ENCODE measurements around the gene HCRT. TPM values are rescaled to one million over a fixed set of nuclear protein-coding genes. Genes with fewer than 3 reads are reported as not detected.
"Not testable (repeated sequence)": the region's sequence is repeated elsewhere in the genome, so short reads cannot be mapped to it uniquely, and the experiment has no call there.

The HCRT gene, protein sequence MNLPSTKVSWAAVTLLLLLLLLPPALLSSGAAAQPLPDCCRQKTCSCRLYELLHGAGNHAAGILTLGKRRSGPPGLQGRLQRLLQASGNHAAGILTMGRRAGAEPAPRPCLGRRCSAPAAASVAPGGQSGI
- not detected in 2 replicates for total RNA-seq (2014; rRNA removed)
- 0.12 TPM for polyA plus RNA-seq (2012)

DNA sequence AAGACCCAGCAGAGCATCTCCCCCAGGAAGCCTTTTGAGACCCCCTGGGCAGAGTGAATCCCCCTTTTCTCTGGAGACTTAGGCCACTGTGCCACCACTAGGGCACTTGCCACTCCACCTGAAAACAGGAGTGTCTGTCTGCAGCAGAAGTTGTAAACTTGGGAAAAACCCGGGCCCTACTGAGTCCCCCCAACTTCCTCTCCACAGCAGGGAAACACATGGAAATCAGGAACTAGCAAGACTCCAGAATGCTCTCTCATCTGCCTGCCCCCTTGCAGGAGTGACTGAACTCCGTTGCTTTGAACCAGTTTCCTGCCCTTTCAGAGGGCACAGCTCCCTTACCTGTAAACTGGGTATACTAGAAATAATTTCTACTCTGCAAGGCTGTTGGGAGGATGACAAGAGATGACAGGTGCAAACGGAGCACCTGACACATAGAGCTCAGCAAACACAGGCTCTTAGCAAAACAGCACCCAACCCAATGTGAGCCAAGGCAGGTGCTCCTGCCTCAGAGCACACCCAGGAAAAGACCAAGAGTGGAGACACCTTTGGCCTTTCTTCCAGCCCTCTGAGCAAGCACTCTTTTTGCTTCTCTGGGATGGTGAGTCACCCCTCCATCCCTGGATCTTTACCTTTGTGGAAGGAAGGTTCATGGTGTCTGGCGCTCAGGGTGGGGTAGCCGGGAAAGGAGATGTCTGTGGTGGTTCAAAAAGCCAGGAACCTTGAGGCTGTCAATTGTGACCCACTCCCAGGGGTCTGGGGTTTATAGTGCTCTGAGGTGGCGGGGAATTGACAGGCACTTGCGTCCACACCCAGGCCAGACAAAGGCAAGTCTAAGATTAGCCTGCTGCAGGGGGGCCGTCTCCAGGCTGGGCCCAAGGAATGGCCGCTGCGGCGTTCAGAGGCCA lies at the start of gene HCRT:
Gene HCRT, minus strand, starts transcription at position 740 of the 908 bp plus-strand sequence. Its CDS starts 87 bp downstream, at position 653.
- DNase-seq (ENCODE audit: low read depth): no peak

DNA sequence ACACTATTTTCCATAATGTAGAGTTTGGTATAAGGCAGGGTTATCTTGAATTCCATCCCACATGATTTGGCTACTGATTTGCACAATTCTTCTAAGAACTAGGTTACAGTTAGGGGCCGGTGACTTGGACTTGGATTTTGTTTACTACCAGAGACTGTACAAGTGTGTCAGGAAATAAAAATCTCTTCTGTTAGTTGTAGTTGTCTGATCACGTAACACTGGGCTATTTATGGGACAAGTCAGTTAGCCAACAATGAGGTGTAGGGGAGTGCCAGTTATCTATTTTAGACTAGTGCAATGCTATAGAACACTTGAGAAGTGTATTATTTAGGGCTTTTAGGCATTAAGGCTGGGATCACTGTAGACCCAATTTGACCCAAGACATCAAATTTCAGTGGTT lies 48.7 kb upstream of the HCRT start:
- DNase-seq (ENCODE audit: low read depth): no peak

DNA sequence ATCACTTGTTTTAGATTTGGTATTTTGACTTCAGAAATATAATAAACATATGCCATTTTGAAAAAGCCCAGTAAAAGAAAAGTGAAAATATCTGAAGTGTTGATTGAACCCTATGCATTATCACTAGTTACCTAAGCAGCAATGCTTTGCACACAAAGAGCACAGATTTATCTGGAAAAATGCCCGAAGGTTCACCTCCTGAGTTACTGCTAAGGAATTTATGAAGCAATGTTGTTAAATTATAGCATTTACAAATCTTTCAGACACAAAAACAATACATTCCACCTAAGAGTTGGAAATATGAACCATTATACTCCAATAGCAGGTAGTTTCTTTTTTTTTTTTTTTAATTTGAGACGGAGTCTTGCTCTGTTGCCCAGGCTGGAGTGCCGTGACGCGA lies 47.9 kb upstream of the HCRT start:
- DNase-seq (ENCODE audit: low read depth): no peak

DNA sequence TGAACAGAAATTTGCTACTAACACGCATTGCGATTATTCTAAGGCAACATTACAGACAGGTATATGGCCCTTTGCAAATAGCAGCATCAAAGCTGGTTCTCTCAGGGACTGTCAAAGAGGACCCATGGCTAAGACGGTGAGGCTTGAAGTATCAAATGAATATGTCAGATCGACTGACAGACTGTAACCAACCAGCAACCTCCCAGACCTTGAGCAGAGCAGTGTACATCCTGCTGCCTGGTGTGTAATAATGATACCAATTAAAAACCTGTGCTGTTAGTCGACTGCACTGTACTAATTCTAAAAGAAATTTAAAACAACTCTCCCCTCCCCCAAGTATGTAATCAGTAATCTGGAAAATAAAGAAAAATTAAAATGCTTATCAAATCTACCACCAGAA lies 45.0 kb upstream of the HCRT start:
- no peak for DNase-seq (ENCODE audit: low read depth)

DNA sequence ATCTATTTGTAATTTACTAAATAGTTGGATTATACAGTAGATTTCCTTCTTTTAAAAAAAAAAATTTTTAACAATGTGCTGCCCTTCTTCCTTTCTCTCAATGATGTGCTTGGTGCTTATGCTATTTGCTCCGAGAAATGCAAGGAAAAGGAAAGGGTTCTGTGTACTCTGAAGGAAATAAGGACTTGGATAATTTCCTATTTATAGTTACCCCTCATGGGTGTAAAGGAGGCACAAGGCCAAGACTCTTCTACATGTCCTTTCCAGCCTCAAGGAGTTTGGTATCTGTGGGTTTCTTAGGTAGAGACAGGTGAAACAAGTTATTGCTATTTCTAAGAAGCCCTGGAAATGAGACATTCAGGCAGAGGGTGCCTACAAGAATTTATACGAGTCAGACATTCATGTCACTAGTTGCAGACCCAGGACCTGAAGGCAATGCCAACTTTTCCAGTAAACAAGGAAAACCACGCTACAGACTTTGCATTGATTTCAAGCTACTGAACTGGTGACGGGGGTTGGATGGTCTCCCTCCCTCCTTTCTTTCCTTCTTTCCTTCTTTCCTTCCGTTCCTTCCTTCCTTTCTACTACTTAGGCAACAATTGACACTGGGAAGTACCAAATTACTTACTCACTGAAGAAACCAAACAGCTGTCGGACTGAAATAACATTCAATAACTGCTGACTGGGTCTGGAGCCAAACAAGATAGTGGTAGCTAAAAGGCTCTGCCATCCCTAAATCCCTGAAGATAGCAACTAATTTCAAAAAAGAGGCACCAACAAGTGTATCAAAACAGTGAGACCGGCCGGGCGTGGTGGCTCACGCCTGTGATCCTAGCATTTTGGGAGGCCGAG lies 42.8 kb upstream of the HCRT start:
- DNase-seq (ENCODE audit: low read depth): peak; percentile 88

DNA sequence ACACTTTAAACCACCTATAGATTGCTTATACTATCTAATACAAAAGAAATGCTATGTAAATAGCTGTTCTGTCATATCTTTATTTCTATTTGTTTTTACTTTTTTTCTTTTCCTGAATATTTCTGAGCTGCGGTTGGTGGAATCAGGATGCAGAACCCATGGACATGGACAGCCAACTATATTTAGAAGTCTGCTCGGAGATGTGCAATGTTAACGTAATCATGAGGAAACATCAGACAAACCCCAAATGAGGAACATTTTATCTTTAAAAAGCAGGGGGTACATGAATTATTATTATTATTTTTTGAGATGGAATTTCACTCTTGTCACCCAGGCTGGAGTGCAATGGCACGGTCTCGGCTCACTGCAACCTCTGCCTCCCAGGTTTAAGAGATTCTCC lies 40.4 kb upstream of the HCRT start:
- DNase-seq (ENCODE audit: low read depth): no peak

DNA sequence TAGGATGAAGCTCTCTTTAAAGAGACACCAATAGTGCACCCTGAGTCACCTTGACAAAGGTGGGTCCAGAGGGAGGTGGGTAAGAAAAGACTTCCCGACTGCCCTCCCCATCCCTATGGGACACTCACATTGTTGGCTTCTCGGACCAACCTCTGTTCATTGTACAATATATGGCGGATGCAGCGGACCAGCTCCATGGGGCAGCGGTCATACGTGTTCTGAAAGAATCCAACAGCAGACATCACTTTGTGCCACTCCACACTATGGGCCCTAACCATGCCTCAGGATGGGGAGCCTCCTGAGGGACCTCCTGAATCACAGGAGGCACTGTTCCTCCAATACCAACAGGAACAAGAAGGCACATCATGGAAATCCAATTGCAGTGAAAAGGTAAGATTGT lies 39.4 kb upstream of the HCRT start:
- DNase-seq (ENCODE audit: low read depth): no peak

DNA sequence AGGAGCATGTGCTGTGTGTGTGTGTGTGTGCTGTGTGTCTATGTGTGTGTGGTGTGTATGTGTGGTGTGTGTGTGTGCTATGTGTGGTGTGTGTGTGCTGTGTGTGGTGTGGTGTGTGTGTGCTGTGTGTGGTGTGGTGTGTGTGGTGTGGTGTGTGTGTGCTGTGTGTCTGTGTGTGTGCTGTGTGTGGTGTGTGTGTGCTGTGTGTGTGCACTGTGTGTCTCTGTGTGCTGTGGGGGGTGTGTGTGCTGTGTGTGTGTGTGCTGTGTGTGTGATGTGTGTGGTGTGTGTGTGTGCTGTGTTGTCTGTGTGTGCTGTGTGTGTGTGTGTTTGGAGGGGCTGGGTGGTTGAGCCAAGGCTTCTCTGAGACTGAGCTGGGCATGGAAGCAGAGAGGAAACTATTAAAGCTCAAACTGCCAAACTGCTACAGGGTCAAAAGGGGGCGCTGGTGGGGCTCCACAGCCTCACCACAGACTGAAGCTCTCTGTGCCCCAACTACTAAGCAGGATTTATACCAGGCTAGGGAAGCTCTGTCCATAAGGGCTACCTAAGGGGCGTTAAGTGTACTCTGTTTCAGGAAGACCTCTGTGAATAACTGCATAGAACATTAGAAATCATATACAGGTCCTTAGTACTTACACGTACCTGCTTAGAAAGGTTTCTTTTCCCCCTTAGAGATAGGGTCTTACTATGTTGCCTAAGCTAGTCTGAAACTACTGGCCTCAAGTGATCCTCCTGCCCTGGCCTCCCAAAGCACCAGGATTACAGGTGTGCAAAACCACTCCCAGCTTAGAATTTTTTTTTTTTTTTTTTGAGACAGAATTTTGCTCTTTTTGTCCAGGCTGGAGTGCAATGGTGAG lies 36.9 kb upstream of the HCRT start:
- DNase-seq (ENCODE audit: low read depth): peak; percentile 54

DNA sequence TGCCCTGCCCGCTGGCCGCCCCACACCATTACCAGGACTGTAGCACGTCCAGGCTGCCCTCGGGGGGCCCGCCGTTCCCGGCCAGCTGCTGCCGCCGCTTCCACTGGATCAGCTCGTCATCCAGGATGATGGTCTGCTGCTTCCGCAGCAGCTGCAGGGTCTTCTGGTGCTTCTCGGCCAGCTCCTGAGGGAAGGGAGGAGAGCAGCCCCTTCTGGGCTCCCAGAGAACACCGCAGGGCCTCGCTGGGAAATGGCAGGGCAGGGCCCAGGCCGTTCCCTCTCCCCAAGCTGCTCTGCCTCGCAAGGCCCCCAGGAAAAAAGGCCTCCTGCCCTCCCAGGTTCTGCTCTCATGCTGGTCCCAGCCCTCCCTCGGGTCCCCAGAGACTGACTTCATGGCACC lies 34.0 kb upstream of the HCRT start:
- DNase-seq (ENCODE audit: low read depth): not testable (repeated sequence)

DNA sequence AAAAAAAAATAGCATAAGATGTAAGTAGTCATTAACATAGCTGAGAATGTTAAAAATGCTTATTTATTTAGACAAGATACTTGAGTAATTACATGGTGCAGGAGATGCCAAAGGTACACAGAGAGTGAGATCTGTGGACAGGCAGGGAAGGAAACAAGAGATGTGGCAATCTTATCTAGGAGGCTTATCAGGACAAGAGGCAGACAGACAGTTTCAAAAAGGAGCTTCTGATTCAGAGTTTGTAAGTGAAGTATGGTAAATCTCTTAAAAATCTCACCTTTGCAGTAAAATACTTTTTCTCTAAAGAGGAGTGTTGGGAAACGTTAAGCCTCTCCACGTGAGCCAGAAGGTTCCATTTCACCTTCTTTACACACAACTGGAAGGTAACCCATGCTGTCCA lies 28.9 kb upstream of the HCRT start:
- no peak for DNase-seq (ENCODE audit: low read depth)

DNA sequence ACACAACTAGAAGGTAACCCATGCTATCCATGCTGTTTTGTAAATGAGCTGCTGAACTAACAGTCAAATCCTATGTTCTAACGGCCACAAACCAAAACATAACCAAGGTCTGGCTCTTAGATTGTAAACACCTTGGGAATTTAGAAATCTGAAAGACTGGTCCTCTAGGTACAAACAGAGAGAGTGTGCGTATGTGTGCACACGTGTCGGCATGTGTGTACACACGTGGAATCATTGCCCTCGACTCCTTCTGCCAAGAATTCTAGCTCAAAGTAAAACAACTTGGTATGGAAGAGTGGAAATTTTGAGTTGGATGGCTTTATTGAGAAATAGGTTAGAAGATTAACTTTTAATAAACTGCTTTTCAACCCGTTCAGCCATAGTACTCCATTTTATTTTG lies 27.1 kb upstream of the HCRT start:
- no peak for DNase-seq (ENCODE audit: low read depth)

DNA sequence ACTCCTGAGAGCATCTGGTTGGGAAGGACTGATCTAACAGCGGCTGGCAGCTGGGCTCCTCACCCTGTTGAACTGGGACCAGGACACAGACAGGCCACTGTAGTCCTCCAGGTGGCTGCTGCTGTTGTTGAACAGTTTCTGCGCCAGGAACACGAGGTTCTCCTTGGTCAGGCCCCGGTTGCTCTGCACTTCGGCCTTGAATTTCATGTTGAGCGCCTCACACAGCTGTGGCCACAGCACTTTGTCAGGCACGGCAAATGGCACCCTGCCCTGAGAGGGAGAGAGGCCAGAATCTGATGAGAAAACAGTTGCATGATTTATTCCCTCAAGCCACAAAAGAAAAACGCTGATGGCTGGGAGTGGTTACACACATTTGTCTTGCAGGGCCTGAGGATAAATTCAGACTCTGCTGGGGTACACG lies 26.7 kb upstream of the HCRT start:
- peak; percentile 61 for DNase-seq (ENCODE audit: low read depth)

DNA sequence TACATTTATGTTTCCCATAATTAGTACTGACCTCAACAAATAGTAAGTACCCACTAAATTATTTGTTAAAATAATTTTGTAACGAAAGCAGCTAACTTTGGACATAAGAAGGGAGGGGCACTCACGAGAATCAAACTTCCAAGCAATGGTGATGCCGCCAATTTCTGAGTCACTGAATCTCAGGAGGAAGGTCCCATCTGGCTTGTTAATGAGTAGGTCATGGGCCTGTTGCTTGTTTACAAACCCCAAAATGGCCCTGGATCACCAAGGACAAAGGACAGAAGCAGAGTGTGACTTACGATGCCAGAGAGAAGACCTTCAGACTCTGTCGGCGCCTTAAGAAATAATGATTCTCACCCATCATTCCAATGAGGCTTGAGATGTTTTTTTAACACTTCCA lies 24.8 kb upstream of the HCRT start:
- DNase-seq (ENCODE audit: low read depth): no peak

DNA sequence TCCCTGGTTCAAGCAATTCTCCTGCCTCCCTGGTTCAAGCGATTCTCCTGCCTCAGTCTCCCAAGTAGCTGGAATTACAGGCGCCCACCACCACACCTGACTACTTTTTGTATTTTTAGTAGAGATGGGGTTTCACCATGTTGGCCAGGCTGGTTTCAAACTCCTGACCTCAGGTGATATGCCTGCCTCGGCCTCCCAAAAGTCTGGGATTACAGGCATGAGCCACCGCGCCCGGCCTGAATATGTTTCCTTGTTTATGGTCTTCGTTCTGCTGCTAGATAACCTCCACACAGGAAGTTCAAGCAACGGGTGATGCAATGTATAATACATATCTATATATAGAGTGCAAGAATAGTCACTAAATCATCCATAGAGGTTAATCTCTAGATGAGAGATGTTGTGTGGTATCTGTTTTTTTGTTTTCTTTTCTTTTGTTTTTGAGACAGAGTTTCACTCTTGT lies 20.9 kb upstream of the HCRT start:
- DNase-seq (ENCODE audit: low read depth): not testable (repeated sequence)

DNA sequence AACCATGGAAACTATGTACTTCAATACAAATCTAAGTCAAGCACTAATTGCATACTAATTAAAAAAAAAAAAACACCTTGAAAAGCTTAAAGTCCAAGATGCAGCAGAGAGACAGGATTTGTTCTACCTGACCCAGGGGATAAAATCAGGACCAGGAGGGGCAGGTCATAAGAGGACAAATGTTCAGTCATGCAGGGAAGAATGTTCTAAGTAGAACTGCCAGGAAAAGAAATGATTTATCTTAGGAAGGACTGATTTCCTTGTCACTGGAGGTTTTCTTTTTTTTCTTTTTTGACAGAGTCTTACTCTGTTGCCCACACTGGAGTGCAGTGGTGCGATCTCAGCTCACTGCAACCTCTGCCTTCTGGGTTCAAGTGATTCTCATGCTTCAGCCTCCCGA lies 18.1 kb upstream of the HCRT start:
- no peak for DNase-seq (ENCODE audit: low read depth)

DNA sequence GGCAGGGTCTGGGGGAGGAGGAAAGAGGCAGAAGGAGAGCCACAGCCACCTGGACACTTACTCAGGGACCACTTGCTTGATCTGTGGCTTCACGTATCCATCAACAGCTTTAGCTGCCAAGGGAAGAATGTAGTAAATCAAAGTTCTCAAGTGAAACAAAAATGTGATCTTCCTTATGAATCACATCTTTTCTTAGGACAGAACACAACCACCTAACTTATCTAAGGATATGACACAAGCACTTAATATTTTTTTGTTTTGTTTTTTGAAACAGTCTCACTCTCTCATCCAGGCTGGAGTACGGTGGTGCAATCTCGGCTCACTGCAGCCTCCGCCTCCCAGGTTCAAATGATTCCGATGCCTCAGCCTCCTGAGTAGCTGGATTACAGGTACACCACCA lies 17.4 kb upstream of the HCRT start:
- no peak for DNase-seq (ENCODE audit: low read depth)

DNA sequence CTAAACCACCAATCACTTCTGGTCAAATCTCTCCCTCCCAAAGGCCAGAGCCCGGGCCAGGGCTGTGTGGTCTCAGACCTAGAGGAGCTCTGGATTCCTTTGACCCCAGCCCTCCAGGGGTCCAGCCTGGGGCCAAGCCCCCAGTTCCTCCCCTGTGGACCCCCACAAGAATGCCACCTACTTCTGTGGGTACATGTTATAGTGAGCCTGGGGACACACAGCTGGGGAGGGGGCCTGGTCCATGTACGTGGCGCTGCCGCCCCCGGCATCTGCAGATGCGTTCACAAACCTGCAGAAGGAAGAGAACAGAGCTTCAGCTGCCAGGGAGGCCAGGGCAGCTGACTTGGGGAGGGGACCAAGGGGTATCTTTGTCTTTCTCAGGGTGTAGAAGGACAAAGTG lies 16.9 kb upstream of the HCRT start:
- DNase-seq (ENCODE audit: low read depth): no peak

DNA sequence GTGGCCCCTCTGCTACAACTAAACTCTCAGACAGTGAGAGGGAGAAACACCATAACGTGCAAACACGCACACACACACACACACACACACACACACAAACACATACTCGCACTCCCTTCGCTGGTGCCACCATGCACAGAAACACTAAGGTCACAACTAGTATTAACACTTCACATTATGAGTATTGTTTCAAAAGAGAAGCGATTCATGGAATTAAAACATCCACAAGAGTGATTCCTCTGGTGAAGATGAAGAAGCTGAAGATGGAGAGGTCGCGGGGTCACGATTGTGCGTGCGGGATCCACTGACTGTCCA lies 16.2 kb upstream of the HCRT start:
- no peak for DNase-seq (ENCODE audit: low read depth)

DNA sequence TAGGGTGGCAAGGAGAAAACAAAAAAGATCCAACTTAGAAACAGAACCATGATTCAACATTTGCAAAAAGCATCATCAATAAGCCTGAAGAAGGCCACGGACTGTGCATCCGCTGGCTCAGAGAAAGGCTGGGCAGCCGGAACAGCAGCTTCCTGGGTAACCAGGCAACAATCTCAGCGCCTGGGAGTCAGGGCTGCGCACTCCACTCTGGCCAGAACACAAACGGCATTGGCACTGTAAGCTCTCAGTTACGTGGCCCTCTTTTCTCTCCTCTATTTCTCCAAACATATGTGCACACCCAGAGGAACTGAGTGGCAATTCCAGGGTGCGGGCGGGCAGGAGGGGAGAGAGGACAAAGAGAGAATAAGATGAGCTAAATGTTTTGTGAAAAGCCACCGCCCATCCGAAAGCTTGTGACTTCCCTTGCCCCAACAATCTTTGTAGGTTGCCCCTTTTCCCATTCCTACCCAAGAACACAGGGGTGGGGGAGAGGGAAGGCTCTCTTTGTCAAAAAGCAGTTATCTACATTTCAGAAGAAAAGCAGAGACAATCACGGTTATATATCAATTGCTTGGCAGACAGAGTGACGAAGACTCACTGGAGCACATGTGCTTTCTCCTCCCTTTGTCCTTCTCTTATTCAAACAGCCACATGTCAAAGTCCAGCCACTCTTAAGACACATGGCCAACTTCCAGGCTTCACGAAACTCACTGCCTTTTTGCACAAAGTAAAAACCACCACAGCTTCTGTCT lies 15.6 kb upstream of the HCRT start:
- DNase-seq (ENCODE audit: low read depth): no peak

DNA sequence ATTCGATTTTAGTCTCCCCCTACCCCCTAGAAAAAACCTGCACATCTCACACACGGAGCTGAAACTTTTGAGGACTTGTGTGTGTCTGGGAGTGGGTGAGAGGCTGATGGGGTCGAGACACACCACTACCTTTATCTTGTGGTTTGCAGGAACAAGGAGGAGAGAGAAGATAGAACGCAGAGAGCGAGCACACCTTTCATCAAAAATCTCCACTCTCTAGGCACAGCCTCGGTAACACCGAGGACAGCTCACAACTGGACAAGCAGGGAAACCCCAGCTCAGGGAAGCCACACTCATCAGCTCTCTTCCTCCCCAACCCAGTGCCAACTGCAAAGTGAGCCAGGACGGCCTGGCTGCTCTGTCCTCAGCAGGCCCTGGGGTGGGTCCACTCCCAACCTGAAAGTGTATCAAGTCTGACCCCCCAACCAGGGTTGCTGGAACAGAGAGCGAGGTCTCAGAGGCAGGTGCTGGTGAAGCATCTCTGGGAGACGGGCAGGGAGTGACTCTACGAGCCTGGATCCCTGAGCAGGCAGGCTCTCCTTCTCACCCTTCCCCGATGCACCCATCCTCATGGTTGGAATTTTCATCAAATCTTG lies 14.3 kb upstream of the HCRT start:
- DNase-seq (ENCODE audit: low read depth): no peak

All from LHCN-M2 (cell line).